HepG2 (cell line): Measurements from ENCODE around the gene PTGER3. TPM values are rescaled to one million over a fixed set of nuclear protein-coding genes. Genes with fewer than 3 reads are reported as not detected.

Experiments
- AGO1 ChIP-seq: fragments of 200-400 bp; formaldehyde crosslinking; IDR thresholded peaks from 2 replicates; pipeline ENCODE4 v1.6.1; 2017; ENCODE audit warnings: mild to moderate bottlenecking, low read depth, low read length, moderate library complexity; ENCODE audit not compliant: poor library complexity, severe bottlenecking
- HIVEP1 ChIP-seq: sonication (generic); formaldehyde crosslinking; IDR thresholded peaks from 2 replicates; pipeline ENCODE4 v1.4.0; 2020; ENCODE audit warnings: mild to moderate bottlenecking, missing genetic modification reagents
- MXD4 ChIP-seq: IDR thresholded peaks from 2 replicates; pipeline ENCODE4 v1.6.1; 2016; ENCODE audit warnings: mild to moderate bottlenecking, missing biosample characterization, missing genetic modification reagents
- NFE2L1 ChIP-seq: sonication (generic); formaldehyde crosslinking; IDR thresholded peaks from 2 replicates; pipeline ENCODE4 v1.4.0; 2020; ENCODE audit warnings: missing genetic modification reagents, mild to moderate bottlenecking, borderline replicate concordance
- NFRKB ChIP-seq: fragments of 450-650 bp; IDR thresholded peaks from 2 replicates; pipeline ENCODE4 v1.6.1; 2017
- RBFOX2 ChIP-seq: fragments of 200-400 bp; formaldehyde crosslinking; IDR thresholded peaks from 2 replicates; pipeline ENCODE4 v1.6.1; 2017; ENCODE audit warnings: low read depth, mild to moderate bottlenecking, low read length
- SRSF1 ChIP-seq: fragments of 200-400 bp; formaldehyde crosslinking; optimal IDR thresholded peaks from 2 replicates; pipeline ENCODE3; 2017; ENCODE audit warnings: mild to moderate bottlenecking, low read depth, low read length, moderate library complexity
- SRY ChIP-seq: sonication (generic); formaldehyde crosslinking; IDR thresholded peaks from 2 replicates; pipeline ENCODE4 v1.8.0; 2022; ENCODE audit warnings: mild to moderate bottlenecking, missing genetic modification reagents
- U2AF1 ChIP-seq: fragments of 200-400 bp; formaldehyde crosslinking; optimal IDR thresholded peaks from 2 replicates; pipeline ENCODE3; 2017; ENCODE audit warnings: mild to moderate bottlenecking, low read depth, low read length
- WIZ ChIP-seq: sonication (generic); formaldehyde crosslinking; IDR thresholded peaks from 2 replicates; pipeline ENCODE4 v1.5.1; 2020; ENCODE audit warnings: mild to moderate bottlenecking, missing genetic modification reagents
- ZFP62 ChIP-seq: sonication (generic); formaldehyde crosslinking; IDR thresholded peaks from 2 replicates; pipeline ENCODE4 v1.4.0; 2020; ENCODE audit warnings: missing genetic modification reagents
- ZNF20 ChIP-seq: sonication (generic); formaldehyde crosslinking; IDR thresholded peaks from 2 replicates; pipeline ENCODE4 v1.4.0; 2020; ENCODE audit warnings: mild to moderate bottlenecking, moderate library complexity, missing genetic modification reagents
- ZNF616 ChIP-seq: sonication (generic); formaldehyde crosslinking; IDR thresholded peaks from 2 replicates; pipeline ENCODE4 v1.5.0; 2020; ENCODE audit warnings: low read depth, mild to moderate bottlenecking, missing genetic modification reagents
- polyA plus RNA-seq, 8 experiments: library from polyadenylated mRNA; depleted of rRNA in 3 of 8; stranded (reverse) in 7 of 8; unstranded in 1 of 8; fragments of >200 nt; fragmentation: Illumina TruSeq in 4 of 8; extraction: Trizol in 4 of 8; gene quantifications; 2 replicates each; pipeline versions ENCODE4 v1.2.1 to v1.2.3, GENCODE V29; 2011 to 2016; ENCODE audit warnings: low read depth in 4 of 8, missing spikeins in 1 of 8, mixed read lengths in 1 of 8; ENCODE audit not compliant: insufficient read depth in 1 of 8
- total RNA-seq, 5 experiments: library from RNA; depleted of rRNA; stranded (reverse); fragments of >200 nt; fragmentation: Illumina TruSeq; extraction: Trizol; gene quantifications; 2 replicates each; pipeline ENCODE4 v1.2.3, GENCODE V29; 2016; ENCODE audit warnings: low read depth in 1 of 5
- TF ChIP-seq, protein P1 (sequence below): sonication (generic); formaldehyde crosslinking; IDR thresholded peaks from 2 replicates; pipeline ENCODE4 v1.4.0; 2020; ENCODE audit warnings: mild to moderate bottlenecking, missing genetic modification reagents
- TF ChIP-seq, protein P2 (sequence below): sonication (generic); formaldehyde crosslinking; IDR thresholded peaks from 2 replicates; pipeline ENCODE4 v1.4.0; 2020; ENCODE audit warnings: mild to moderate bottlenecking, missing genetic modification reagents, borderline replicate concordance
- TF ChIP-seq, protein P3 (sequence below): sonication (generic); formaldehyde crosslinking; IDR thresholded peaks from 2 replicates; pipeline ENCODE4 v1.4.0; 2020; ENCODE audit warnings: mild to moderate bottlenecking, missing genetic modification reagents

PTGER3 gene
- total and polyA plus RNA-seq, 2 of the 13 experiments (the other 11 are each of a cell fraction or from before 2014, with no cell fraction given) = 0.01 TPM; not detected in 1

- TF ChIP-seq, protein P1, sequence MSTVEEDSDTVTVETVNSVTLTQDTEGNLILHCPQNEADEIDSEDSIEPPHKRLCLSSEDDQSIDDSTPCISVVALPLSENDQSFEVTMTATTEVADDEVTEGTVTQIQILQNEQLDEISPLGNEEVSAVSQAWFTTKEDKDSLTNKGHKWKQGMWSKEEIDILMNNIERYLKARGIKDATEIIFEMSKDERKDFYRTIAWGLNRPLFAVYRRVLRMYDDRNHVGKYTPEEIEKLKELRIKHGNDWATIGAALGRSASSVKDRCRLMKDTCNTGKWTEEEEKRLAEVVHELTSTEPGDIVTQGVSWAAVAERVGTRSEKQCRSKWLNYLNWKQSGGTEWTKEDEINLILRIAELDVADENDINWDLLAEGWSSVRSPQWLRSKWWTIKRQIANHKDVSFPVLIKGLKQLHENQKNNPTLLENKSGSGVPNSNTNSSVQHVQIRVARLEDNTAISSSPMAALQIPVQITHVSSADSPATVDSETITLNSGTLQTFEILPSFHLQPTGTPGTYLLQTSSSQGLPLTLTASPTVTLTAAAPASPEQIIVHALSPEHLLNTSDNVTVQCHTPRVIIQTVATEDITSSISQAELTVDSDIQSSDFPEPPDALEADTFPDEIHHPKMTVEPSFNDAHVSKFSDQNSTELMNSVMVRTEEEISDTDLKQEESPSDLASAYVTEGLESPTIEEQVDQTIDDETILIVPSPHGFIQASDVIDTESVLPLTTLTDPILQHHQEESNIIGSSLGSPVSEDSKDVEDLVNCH (CRISPR knock-in tag) = no peak
- TF ChIP-seq AGO1 = no peak
- TF ChIP-seq HIVEP1 (CRISPR knock-in tag) = no peak
- TF ChIP-seq WIZ = no peak
- no peak for TF ChIP-seq ZNF616 (CRISPR knock-in tag)
- TF ChIP-seq ZFP62 (CRISPR knock-in tag) = no peak
- no peak for TF ChIP-seq SRY (CRISPR knock-in tag)
- no peak for TF ChIP-seq U2AF1
- TF ChIP-seq, protein P2, sequence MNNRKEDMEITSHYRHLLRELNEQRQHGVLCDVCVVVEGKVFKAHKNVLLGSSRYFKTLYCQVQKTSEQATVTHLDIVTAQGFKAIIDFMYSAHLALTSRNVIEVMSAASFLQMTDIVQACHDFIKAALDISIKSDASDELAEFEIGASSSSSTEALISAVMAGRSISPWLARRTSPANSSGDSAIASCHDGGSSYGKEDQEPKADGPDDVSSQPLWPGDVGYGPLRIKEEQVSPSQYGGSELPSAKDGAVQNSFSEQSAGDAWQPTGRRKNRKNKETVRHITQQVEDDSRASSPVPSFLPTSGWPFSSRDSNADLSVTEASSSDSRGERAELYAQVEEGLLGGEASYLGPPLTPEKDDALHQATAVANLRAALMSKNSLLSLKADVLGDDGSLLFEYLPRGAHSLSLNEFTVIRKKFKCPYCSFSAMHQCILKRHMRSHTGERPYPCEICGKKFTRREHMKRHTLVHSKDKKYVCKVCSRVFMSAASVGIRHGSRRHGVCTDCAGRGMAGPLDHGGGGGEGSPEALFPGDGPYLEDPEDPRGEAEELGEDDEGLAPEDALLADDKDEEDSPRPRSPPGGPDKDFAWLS (CRISPR knock-in tag) = no peak
- no peak for TF ChIP-seq NFRKB
- TF ChIP-seq ZNF20 (CRISPR knock-in tag) = no peak
- no peak for TF ChIP-seq SRSF1
- 0 out of 2 replicates have a peak, but pooled peaks have one; percentile 50 for TF ChIP-seq MXD4 (CRISPR knock-in tag)
- TF ChIP-seq, protein P3, sequence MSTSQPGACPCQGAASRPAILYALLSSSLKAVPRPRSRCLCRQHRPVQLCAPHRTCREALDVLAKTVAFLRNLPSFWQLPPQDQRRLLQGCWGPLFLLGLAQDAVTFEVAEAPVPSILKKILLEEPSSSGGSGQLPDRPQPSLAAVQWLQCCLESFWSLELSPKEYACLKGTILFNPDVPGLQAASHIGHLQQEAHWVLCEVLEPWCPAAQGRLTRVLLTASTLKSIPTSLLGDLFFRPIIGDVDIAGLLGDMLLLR (CRISPR knock-in tag) = no peak
- TF ChIP-seq RBFOX2 = peak; percentile 67
- no peak for TF ChIP-seq NFE2L1 (CRISPR knock-in tag)
These were observed 33.4 kb upstream of the PTGER3 start, which contains the start of gene ZRANB2 (continued) for GRCh38 chr1:71080739-71081696.
